D721Med (cell line): ENCODE measurements around the gene VGLL3.
"Not testable (repeated sequence)": the region's sequence is repeated elsewhere in the genome, so short reads cannot be mapped to it uniquely, and the experiment has no call there.

Experiments
- DNase-seq: peaks from one replicate; pipeline ENCODE4 v3.0.0; 2011; ENCODE audit warnings: low spot score; ENCODE audit not compliant: insufficient read length
- FAIRE-seq: peaks from 2 replicates; lab custom pipeline; 2011; peaks lifted over from hg19 to GRCh38; lab: Jason Lieb, UNC
- TF ChIP-seq, protein P1 (sequence below): IDR thresholded peaks from 2 replicates; pipeline ENCODE4 v1.5.1; 2012; ENCODE audit warnings: mild to moderate bottlenecking, control low read depth; ENCODE audit not compliant: insufficient read depth; ENCODE audit errors: missing control alignments

VGLL3 gene, protein sequence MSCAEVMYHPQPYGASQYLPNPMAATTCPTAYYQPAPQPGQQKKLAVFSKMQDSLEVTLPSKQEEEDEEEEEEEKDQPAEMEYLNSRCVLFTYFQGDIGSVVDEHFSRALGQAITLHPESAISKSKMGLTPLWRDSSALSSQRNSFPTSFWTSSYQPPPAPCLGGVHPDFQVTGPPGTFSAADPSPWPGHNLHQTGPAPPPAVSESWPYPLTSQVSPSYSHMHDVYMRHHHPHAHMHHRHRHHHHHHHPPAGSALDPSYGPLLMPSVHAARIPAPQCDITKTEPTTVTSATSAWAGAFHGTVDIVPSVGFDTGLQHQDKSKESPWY

DNA sequence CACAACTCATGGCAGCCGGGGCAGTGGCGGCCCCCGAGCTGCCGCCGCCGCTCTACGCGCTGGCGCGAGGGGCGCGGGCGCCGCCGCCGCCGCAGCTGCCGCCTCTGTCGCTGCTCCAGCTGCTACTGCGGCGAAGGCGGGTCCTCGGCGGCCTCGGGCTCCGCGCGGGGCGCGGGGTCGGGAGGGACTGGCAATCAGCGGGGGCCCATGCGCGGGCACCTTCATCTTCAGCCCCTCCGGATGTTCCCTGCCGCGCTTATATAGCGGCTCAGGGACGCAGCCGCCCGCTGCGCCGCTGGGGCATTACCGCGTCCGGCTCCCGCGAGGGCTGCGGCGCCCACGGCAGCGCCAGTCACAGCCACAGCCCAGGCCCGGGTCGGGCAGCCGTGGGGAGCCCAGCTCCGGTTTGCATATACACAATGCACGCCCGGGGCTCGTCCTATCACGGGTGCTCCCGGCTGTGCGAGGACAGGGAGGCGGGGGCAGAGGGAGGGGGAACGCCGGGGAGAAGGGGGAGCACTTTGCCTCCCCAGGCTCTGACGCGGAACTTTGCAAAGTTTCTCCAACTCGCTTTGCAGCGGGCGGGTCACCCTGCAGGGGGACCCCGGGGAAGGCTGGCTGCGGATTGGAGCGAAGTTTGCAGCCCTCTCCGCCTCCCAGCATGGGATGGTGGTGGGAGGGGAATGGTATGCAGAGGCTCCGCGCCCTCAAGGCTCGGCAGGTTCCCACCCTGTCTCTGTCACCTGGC lies at the start of gene VGLL3:
Gene VGLL3 (minus strand): TSS at position 416 of the 748 bp plus-strand sequence. CDS start 406 bp downstream, at position 10.
- FAIRE-seq (no peak), DNase-seq (no peak)
- TF ChIP-seq, protein P1, sequence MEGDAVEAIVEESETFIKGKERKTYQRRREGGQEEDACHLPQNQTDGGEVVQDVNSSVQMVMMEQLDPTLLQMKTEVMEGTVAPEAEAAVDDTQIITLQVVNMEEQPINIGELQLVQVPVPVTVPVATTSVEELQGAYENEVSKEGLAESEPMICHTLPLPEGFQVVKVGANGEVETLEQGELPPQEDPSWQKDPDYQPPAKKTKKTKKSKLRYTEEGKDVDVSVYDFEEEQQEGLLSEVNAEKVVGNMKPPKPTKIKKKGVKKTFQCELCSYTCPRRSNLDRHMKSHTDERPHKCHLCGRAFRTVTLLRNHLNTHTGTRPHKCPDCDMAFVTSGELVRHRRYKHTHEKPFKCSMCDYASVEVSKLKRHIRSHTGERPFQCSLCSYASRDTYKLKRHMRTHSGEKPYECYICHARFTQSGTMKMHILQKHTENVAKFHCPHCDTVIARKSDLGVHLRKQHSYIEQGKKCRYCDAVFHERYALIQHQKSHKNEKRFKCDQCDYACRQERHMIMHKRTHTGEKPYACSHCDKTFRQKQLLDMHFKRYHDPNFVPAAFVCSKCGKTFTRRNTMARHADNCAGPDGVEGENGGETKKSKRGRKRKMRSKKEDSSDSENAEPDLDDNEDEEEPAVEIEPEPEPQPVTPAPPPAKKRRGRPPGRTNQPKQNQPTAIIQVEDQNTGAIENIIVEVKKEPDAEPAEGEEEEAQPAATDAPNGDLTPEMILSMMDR = no peak

DNA sequence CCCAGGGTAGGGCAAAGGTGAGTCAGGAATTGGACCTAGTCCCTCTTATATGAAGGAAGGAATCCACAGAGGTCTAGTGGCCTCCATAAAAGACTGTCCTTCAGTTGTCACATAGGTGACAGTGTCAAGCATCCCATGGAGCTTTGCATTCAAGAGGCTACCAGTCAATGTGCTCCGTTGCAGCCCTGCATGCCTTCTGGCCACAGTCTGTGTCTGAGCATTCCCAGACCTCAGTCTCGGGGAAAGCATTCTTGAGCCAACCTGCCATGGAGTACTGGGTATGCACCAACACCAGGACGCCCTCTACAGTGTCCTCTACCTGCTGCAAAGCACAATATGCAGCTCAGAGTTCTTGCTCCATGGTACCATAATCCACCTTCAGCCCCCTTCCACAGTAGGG lies 46.7 kb upstream of the VGLL3 start:
- DNase-seq (no peak), FAIRE-seq (no peak)
- TF ChIP-seq, protein P1 = no peak

DNA sequence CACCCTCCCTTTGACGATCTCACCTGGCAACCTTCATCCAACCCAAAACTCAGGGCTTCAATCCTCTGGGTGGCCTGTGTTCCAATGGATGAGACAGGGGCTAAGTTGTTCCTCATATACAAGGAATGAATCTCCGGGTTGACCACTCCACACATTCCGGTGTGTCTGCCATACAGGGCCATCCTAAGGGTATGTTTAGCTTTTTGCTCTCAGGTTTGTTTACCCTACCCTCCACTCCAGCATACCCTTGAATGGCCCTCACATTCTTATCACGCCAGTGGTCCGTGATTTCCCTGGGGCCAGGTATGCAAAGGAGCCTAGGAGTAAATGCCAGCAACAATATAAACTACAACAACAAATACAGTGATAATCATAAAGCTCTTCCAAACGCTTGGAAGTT lies 45.7 kb upstream of the VGLL3 start:
- FAIRE-seq (no peak), DNase-seq (no peak)
- TF ChIP-seq, protein P1 = no peak

DNA sequence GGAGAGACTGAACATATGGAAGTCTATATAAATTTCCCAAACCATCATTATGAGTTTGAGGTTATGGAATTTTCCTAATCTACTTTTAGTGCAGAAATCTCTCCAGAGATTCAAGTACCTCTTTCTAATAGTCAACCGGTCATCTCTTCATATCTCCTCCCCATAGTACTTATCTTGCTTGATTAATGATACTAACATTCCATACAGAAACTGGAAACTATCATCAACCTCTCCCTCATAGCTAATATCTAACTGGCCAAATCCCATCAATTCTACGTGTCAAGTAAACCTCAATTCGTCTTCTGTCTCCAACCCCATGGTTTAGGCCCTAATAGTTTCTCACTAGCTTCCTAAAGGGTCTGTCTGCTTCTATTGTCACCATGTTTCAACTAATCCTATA lies 44.4 kb upstream of the VGLL3 start:
- no peak for DNase-seq
- FAIRE-seq = no peak
- TF ChIP-seq, protein P1 = no peak

DNA sequence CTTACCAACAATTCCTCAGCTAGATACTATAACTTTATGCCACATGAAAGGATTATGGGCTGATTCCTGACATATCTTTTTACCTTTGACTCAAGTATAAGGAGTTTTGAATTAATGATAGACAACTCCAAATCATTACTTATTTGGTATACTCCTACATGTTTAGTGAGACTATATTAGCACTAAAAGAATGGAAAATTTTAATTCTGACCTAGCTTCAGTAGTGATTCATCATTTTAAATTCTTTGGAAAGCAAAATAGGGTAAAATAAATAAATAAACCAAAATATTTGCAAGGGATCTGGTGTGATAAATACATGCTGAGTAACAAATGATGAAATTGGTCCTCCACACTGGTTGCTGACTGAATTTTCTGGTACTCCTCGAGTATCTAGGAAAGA lies 42.3 kb upstream of the VGLL3 start:
- no peak for DNase-seq
- FAIRE-seq = no peak
- TF ChIP-seq, protein P1 = no peak

DNA sequence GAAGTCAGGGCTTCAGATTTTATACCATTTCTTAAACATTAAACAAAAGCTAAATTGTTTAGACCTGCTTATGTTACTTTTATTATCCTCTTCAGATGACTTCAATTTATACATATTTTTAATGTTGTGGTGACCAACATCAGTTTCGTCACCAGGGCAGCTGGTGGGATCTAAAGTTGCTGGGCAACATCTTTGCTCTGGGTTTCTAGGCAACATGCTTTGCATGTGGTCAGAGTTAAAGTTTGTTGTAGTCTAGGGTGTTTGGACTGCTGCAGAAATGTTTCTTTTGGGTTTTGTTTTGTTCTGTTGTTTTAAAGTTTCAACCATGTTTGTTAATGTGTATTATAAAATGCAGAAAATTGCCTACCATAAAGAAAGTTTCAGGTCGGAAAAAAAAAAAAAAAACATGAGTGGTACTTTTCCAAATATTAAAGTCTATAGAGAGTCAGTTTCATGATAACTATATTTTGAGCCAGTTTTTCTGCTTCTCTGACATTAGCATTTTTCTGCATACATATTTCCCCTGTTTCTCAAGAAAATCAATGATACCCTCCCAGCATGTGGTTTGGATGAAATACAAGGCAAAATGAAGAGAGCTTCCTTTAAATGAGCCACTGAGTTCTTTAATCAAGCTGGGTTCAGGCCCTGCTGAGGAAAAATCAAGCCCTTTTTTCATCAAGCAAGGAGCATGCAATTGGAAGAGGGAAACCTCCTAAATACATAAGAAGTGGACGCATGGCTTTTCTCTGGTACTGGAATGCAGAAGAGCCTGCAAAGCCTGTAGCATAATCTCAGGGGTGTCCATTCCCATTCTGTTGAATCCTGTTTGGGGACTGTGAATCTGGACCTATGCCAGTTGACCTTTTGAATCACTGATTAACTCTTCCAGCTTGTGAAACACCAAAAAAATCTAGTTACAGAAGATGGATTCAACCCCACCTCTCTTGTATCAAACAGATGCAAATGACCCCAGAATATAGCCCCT lies 35.0 kb upstream of the VGLL3 start:
- DNase-seq (no peak), FAIRE-seq (no peak)
- TF ChIP-seq, protein P1 = no peak

DNA sequence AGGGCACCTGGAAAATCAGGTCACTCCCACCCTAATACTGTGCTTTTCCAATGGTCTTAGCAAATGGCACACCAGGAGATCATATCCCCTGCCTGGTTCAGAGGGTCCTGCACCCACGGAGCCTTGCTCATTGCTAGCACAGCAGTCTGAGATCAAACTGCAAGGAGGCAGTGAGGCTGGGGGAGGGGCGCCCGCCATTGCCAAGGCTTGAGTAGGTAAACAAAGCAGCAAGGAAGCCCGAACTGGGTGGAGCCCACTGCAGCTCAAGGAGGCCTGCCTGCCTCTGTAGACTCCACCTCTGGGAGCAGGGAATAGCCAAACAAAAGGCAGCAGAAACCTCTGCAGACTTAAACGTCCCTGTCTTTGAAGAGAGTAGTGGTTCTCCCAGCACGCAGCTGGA lies 26.4 kb upstream of the VGLL3 start:
- FAIRE-seq, DNase-seq: not testable (repeated sequence)
